Parathyroid adenoma (tissue), 2 donors: ENCODE data around the gene CRACDL.
A peak's percentile ranks its signal among the peaks of the same experiment; 100 is the strongest.

Source experiments
- H2AFZ ChIP-seq: fragments of 300-600 bp; sonication (generic); one replicate; pipeline ENCODE4 v1.7.0; 2017; ENCODE audit warnings: antibody characterized with exemption, mild to moderate bottlenecking
- H3K27ac ChIP-seq: fragments of 300-600 bp; sonication (generic); one replicate; pipeline ENCODE4 v1.7.0; 2017
- H3K27me3 ChIP-seq: fragments of 300-600 bp; sonication (generic); one replicate; pipeline ENCODE4 v1.7.0; 2017; ENCODE audit warnings: low read length; ENCODE audit not compliant: control insufficient read depth, insufficient read depth
- H3K36me3 ChIP-seq: fragments of 300-600 bp; sonication (generic); one replicate; pipeline ENCODE4 v1.7.0; 2017; ENCODE audit warnings: low read length; ENCODE audit not compliant: control insufficient read depth, insufficient read depth
- H3K4me1 ChIP-seq: fragments of 300-600 bp; sonication (generic); one replicate; pipeline ENCODE4 v1.7.0; 2017; ENCODE audit warnings: control low read depth
- H3K4me2 ChIP-seq: fragments of 300-600 bp; sonication (generic); one replicate; pipeline ENCODE4 v1.7.0; 2017; ENCODE audit warnings: low read length
- H3K4me3 ChIP-seq: fragments of 300-600 bp; sonication (generic); one replicate; pipeline ENCODE4 v1.7.0; 2017; ENCODE audit warnings: low read depth, low read length
- H3K79me2 ChIP-seq: fragments of 300-600 bp; sonication (generic); one replicate; pipeline ENCODE4 v1.7.0; 2017; ENCODE audit warnings: control low read depth
- H3K9ac ChIP-seq: fragments of 300-600 bp; sonication (generic); one replicate; pipeline ENCODE4 v1.7.0; 2017; ENCODE audit warnings: mild to moderate bottlenecking
- H3K9me3 ChIP-seq: fragments of 300-600 bp; sonication (generic); one replicate; pipeline ENCODE4 v1.7.0; 2017; ENCODE audit warnings: low read length; ENCODE audit not compliant: control insufficient read depth
- CTCF ChIP-seq: fragments of 300-600 bp; sonication (generic); IDR thresholded peaks from one replicate; pipeline ENCODE4 v1.7.0; 2017; ENCODE audit warnings: antibody characterized with exemption, mild to moderate bottlenecking
- donor health status: primary hyperparathyroidism.

The CRACDL gene

GRCh38 chr2:98808546-98808945 is 127.5 kb downstream of the CRACDL start:
- no peak for TF ChIP-seq CTCF
- peaks cover 48% of the 10 kb centered on the region for H3K4me1 ChIP-seq

GRCh38 chr2:98807929-98808328 is 128.1 kb downstream of the CRACDL start:
- Histone ChIP-seq H3K4me3 (no peak overlapping the region), H3K4me2 (no peak overlapping the region), H3K9ac (no peak overlapping the region), H3K27ac (peak overlapping the region; percentile 85), H3K36me3 (no peaks in the 10 kb centered on the region), H3K79me2 (peaks cover 11% of the 10 kb centered on the region), H3K9me3 (no peaks in the 10 kb centered on the region), H2AFZ (no peak overlapping the region), H3K27me3 (no peaks in the 10 kb centered on the region), H3K4me1 (peaks cover 48% of the 10 kb centered on the region)
- TF ChIP-seq CTCF, result no peak

More at GRCh38 chr2:98808546-98808945, 127.5 kb downstream of the CRACDL start:
- no peaks in the 10 kb centered on the region for H3K9me3 ChIP-seq
- H3K36me3 ChIP-seq, result no peaks in the 10 kb centered on the region
- no peaks in the 10 kb centered on the region for H3K27me3 ChIP-seq
- no peak overlapping the region for H3K4me2 ChIP-seq
- no peak overlapping the region for H2AFZ ChIP-seq
- no peak overlapping the region for H3K4me3 ChIP-seq
- no peak overlapping the region for H3K9ac ChIP-seq
- no peak overlapping the region for H3K27ac ChIP-seq
- H3K79me2 ChIP-seq, result peaks cover 14% of the 10 kb centered on the region

GRCh38 chr2:98807221-98807620 is 128.8 kb downstream of the CRACDL start:
- no peak for TF ChIP-seq CTCF
- Histone ChIP-seq H3K4me3 (no peak overlapping the region), H3K4me1 (peaks cover 48% of the 10 kb centered on the region), H2AFZ (no peak overlapping the region), H3K9me3 (no peaks in the 10 kb centered on the region), H3K4me2 (no peak overlapping the region), H3K9ac (no peak overlapping the region), H3K36me3 (no peaks in the 10 kb centered on the region), H3K27ac (peak overlapping the region; percentile 85), H3K27me3 (no peaks in the 10 kb centered on the region), H3K79me2 (peaks cover 8% of the 10 kb centered on the region)

- no peaks in the 10 kb centered on the region for H3K27me3 ChIP-seq
- H3K9ac ChIP-seq, result no peak overlapping the region
- no peaks in the 10 kb centered on the region for H3K36me3 ChIP-seq
- H3K4me3 ChIP-seq, result no peak overlapping the region
- H3K9me3 ChIP-seq, result no peaks in the 10 kb centered on the region
- H3K4me2 ChIP-seq, result no peak overlapping the region
- no peak for TF ChIP-seq CTCF
- H3K4me1 ChIP-seq, result peaks cover 50% of the 10 kb centered on the region
- peak overlapping the region; percentile 47 for H2AFZ ChIP-seq
- peak overlapping the region; percentile 85 for H3K27ac ChIP-seq
- H3K79me2 ChIP-seq, result peaks cover 7% of the 10 kb centered on the region
Measured at GRCh38 chr2:98806236-98806697, 129.8 kb downstream of the CRACDL start.

- TF ChIP-seq CTCF, result no peak
- H3K9me3 ChIP-seq, result no peaks in the 10 kb centered on the region
- no peaks in the 10 kb centered on the region for H3K27me3 ChIP-seq
- H2AFZ ChIP-seq, result peak overlapping the region; percentile 47
- no peak overlapping the region for H3K4me2 ChIP-seq
- peak overlapping the region; percentile 85 for H3K27ac ChIP-seq
- H3K36me3 ChIP-seq, result no peaks in the 10 kb centered on the region
- H3K79me2 ChIP-seq, result peaks cover 4% of the 10 kb centered on the region
- H3K9ac ChIP-seq, result no peak overlapping the region
- H3K4me3 ChIP-seq, result no peak overlapping the region
- peaks cover 50% of the 10 kb centered on the region for H3K4me1 ChIP-seq
Measured at GRCh38 chr2:98805412-98806171, 130.4 kb downstream of the CRACDL start.
